GM19023 (cell line): ENCODE results near the gene AMER1.

Experiments
- ATAC-seq: cut with Tn5 transposase; IDR thresholded peaks from one replicate; pipeline ENCODE4 v1.9.1; 2021; ENCODE audit warnings: mild to moderate bottlenecking, moderate library complexity; ENCODE audit not compliant: unreplicated experiment

The AMER1 gene

DNA sequence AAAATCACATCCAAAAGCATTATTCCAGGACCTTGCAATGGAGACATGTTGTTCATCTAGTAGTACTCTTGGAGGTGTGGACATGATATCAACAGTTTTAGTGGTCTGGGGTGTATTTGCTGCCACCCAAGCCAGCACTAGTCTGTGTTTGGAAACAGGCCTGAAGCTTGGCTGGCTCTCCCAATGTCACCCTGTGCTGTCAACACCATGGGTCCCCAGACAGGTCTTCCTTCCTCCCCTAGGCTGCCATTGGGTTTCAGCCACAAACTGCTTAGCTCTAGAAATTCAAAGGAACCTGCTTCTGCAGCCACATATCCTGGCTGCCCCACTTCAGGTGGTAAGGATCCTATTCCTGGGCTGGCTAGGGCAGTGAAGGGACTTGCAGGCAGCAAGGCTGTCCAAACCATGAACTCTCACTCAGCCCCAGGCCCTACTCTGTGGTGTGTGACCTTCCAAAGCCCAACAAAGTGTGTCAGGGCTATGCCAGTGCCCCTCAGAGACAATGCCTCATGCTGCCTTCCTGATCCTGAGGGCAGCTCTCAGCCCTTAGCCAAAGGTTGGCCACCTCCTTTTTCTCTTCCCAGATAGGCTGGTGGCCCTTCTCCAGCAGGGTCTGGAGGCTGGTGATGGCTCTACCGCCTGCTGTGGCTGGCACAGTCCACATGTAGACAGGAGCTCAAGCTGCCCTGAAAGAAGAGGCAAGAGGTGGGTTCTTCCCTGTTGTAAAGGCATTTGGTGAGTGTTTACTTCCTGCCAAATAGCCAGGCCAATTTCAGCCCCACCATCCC, 18.3 kb downstream of the AMER1 start:
- ATAC-seq: no peak

DNA sequence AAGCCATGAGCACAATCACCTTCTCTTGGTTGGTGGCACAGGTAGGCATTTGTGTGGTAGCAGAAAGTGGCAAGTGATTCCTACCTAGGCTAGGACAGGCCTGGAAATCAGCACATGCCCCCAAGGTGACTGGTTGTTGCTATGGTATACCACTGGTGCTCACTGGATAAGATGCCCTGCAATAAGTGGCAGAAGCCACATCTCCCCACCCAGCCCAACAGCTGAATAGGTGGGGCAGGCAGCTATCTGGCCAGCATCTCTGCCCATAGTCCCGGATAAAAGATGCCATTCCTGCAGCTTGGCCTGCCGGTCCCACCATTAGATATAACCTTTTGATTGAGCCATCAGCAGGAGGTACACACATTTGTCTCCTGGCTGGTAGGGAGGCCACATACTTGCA, 21.1 kb downstream of the AMER1 start:
- ATAC-seq: no peak

DNA sequence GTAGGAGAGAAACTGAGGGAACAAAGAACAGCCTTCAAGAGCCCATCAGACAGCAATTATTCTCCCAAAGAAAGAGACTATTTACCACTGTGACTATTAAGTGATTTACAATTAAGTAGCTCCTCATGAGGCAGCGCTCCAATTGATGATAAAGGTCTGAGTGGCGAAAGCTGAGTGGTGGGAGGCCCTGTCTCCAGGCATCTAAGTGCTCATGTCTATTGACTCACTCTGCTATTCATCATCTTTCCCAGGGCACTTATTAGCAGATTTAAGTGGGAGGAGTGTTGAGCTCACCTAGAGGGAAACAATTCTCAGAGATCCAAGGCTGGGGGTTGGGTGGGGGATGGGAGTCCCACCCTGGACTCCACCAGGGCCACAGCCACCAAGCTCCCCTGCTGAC, 23.3 kb downstream of the AMER1 start:
- no peak for ATAC-seq

DNA sequence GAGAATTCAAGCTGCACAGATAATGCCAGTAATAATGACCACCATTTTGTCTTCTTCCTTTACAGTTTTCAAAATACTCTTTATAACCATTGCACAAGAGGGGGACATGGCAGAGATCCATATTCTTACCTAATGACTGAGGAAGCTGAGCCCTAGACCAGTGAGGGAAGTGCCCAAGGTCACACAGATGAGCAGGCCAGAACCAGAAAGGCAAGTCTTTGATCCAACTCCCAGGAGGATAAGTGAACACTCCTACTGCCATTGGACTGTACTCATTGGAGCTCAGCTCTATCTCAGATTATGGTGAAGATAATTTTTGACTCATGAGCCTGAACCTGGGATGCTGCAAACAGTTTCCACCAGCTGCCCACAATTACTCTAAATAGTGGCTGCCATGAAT, 28.6 kb downstream of the AMER1 start:
- no peak for ATAC-seq

DNA sequence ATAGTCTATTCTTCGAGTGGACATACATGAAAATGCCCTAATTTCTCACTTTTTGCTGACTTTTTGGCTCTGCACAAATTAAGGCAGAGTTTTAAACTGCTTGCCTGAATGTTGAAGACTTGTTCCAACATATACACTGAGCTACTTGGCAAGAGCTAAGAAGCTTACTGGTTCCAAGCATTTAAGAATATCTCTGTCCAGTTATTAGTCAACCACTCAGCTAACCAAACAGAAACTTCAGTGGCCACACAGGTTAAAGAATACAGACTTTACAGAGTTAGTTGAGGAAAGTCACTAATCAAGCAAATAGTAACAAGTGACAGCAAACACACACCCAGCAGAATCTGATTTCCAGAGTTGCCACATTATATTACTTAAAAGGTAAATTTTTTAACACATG, 35.5 kb downstream of the AMER1 start:
- ATAC-seq: peak; percentile 47

DNA sequence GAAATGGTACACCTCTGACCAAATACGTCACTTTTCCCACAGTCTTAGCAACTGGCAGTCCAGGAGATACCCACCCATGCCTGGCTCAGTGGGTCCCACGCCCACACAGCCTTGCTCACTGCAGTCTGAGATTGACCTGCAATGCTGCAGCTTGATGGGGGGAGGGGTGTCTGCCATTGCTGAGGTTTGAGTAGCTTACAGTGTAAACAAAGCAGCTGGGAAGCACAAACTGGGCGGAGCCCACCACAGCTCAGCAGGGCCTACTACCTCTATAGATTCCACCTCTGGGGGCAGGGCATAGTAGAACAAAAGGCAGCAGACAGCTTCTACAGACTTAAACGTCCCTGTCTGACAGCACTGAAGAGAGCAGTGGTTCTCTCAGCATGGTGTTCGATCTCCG, 52.7 kb downstream of the AMER1 start:
- no peak for ATAC-seq

DNA sequence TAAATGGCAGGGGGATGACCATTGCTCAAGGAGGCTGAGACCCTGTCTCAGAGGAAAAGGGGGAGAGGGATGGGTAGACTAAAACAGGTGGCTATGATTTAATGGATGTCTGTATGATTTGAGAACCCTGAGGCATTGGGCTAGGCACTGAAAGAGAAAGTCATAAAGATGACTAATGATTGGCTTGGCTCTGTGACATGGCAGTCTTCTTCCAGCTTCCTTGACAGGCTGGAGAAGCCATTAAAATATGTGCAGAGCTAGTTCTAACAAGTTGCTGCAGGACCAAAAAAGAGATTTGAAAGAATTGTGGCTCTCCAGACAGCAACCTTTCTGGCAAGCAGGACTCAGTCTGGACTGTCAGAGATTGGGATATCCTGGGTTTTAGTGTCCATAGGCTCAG, 53.6 kb downstream of the AMER1 start:
- no peak for ATAC-seq

DNA sequence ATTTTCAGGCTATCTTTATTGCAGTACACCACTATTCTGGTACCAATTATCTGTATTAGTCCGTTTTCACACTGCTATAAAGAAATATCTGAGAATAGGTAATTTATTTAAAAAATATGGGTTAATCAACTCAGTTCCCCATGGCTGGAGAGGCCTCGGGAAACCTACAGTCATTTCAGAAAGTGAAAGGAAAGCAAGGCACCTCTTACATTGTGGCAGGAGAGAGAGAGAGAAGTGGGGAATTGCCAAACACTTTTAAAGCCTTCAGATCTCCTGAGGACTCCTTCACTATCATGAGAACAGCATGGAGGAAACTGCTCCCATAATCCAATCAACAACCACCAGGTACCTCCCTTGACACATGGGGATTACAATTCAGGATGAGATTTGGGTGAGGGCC, 54.7 kb downstream of the AMER1 start:
- ATAC-seq: no peak
